DMS53 treated with DMSO at 0.1 percent for 48 hours (cell line): ENCODE measurements around the gene TRMT1.

Experiments
- DNase-seq: peaks from one replicate; lab custom pipeline; 2025; ENCODE audit not compliant: unreplicated experiment; lab: John Stamatoyannopoulos, UW

TRMT1 gene

GRCh38 chr19:13127811-13128575, 11.5 kb upstream of the TRMT1 start:
- no peak for DNase-seq

GRCh38 chr19:13127051-13127450, 10.5 kb upstream of the TRMT1 start:
- DNase-seq: no peak

GRCh38 chr19:13122980-13123957, 6.7 kb upstream of the TRMT1 start:
- DNase-seq: no peak

GRCh38 chr19:13122275-13122878, 5.8 kb upstream of the TRMT1 start:
- DNase-seq: no peak

GRCh38 chr19:13121551-13122274, 5.2 kb upstream of the TRMT1 start:
- no peak for DNase-seq

- no peak for DNase-seq
These were observed 4.3 kb upstream of the TRMT1 start for GRCh38 chr19:13120817-13121216.

GRCh38 chr19:13120031-13120430, 3.5 kb upstream of the TRMT1 start:
- DNase-seq: no peak

GRCh38 chr19:13119627-13120026, 3.1 kb upstream of the TRMT1 start:
- no peak for DNase-seq

GRCh38 chr19:13118424-13119193, 2.1 kb upstream of the TRMT1 start:
- no peak for DNase-seq

- DNase-seq: peak; percentile 82
These were observed 1.4 kb upstream of the TRMT1 start, which contains the start of gene NACC1 for GRCh38 chr19:13117772-13118423. Gene NACC1, plus strand, starts transcription at chr19:13118264. Its CDS starts 16,944 bp downstream, at chr19:13135208.

GRCh38 chr19:13117176-13117771, 734 bp upstream of the TRMT1 start:
- DNase-seq: no peak

- DNase-seq: no peak
These were observed 631 bp downstream of the TRMT1 start for GRCh38 chr19:13115936-13116281.

GRCh38 chr19:13112555-13112954, 4.0 kb downstream of the TRMT1 start:
- no peak for DNase-seq

- DNase-seq: no peak
These were observed 6.4 kb downstream of the TRMT1 start for GRCh38 chr19:13110099-13110610.

GRCh38 chr19:13109361-13110098, 7.0 kb downstream of the TRMT1 start:
- DNase-seq: no peak

GRCh38 chr19:13104848-13105711, 11.5 kb downstream of the TRMT1 start:
- no peak for DNase-seq

- DNase-seq: no peak
These were observed 12.1 kb downstream of the TRMT1 start for GRCh38 chr19:13104360-13104847.
